HK-2 (cell line): ENCODE results near the gene ARL2.
A peak's percentile ranks its signal among the peaks of the same experiment; 100 is the strongest.
"Not testable (repeated sequence)": the region's sequence is repeated elsewhere in the genome, so short reads cannot be mapped to it uniquely, and the experiment has no call there.

ENCODE experiments used
- DNase-seq: peaks from one replicate; pipeline ENCODE4 v3.0.0-alpha.2; 2018; ENCODE audit not compliant: unreplicated experiment

Gene ARL2

DNA sequence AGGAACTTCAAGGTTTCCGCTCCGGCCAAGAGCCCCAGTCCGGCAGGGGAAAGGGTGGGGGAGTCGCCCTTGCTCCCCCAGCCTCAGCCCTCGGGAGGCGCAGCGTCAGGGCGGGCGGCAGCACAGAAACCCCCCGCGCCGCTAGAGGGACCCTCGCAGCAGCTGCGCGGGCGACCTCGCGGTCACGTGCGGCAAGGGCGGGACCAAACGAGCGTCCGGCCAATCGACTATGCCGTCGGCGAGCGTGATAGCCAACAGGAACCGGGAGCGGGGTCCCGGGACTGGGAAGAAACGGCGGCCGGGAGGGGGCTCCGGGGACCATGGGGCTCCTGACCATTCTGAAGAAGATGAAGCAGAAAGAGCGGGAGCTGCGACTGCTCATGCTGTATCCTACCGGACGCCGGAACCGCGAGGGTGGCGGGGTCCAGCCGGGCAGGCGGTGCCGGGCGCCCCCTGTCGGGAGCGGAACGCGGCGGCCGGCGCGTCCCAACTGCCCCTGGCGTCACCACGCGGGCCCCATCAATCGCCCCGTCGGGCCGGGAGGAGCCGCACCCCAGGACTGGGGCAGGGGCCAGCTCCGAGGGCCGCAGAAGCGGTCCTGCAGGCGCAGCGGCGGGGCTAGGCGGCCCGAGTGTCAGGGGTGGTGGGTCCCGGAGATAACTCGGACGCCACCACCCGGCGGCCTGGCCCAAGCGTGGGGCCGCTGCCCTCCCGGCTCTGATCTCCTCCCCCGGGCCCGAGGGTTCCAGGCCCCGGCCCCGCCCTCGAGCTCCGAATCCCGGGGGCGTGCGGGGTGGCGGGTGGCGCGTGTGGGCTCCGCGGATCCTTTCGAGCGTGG lies at the start of gene ARL2:
TSS of gene ARL2 (plus strand) at position 273 of the 838 bp plus-strand sequence. CDS start at position 321, 48 bp downstream.
- peak; percentile 84 for DNase-seq

DNA sequence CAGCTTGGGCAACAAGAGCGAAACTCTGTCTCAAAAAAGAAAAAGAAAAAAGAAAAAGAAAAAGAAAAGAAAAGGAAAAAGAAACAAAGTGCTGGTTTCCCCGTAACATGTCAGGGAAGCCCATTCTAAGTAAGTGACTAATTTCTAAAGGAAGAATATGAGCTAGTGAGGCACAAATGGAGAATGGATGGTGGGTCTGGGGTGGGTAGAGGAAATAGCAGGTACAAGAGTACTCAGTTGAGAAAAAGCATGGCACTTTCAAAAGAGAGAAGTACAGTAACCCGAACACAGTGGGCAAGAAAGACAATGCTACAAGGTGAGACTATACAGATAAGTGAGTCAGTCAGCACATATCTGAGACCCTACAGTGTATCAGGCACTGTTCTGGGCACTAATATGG lies 46.6 kb upstream of the ARL2 start:
- DNase-seq, result no peak

DNA sequence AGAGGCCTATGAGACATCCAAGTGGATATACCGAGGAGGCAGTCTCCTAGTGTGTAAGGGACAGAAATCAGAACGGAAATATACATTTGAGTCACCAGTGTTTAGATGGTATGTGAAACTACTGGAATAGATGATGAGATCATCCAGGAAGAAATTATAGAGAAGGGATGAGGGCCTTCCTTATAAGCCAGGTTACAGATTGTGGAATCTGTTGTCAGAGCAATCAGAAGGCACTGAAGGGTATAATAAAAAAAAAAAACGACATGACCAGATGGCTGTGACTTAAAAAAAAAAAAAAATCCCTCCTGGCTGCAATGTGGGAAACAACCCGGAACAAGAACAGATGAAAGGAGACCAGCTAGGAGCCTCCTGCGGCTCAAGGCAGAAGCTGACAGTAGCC lies 44.8 kb upstream of the ARL2 start:
- no peak for DNase-seq

DNA sequence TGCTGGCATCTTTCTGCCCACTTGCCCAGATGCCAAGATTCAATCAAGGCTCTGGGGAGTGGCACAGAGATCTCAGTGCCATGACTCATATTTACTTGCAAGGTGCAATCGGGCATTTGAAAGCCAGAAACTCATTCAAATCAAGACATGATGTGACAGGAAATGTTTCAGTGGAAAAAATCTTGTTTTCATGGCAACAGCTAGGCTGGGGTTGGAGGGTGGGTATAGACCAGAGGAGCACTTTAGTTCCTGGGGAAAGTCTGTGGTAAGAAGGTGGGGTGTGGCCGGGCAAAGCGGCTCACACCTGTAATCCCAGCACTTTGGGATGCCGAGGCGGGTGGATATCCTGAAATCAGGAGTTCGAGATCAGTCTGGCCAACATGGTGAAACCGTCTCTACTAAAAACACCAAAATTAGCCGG lies 43.2 kb upstream of the ARL2 start:
- no peak for DNase-seq

- peak; percentile 93 for DNase-seq
Observed at GRCh38 chr11:64971421-64972233, 42.3 kb upstream of the ARL2 start, which contains the start of gene MAJIN. Gene MAJIN (minus strand): TSS chr11:64972108. CDS start chr11:64959405, 12,703 bp downstream.

DNA sequence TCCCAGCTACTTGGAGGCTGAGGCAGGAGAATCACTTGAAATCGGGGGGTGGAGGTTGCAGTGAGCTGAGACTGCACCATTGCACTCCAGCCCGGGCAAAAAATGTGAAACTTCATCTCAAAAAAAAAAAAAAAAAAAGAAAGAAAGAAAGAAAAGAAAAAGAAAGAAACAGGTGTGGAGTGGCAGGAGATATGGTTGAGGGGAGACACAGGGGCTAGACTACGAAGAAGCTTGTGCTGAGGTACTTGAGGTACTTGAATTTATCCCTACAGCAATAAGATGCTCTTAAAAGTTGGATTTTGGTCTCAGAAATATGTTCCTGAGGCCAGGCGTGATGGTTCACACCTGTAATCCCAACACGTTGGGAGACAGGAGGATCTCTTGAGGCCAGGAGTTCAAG lies 39.8 kb upstream of the ARL2 start:
- no peak for DNase-seq

- DNase-seq, result no peak
Observed at GRCh38 chr11:64976651-64977050, 37.3 kb upstream of the ARL2 start.

GRCh38 chr11:64983339-64983738 lies 30.6 kb upstream of the ARL2 start:
- not testable (repeated sequence) for DNase-seq

DNA sequence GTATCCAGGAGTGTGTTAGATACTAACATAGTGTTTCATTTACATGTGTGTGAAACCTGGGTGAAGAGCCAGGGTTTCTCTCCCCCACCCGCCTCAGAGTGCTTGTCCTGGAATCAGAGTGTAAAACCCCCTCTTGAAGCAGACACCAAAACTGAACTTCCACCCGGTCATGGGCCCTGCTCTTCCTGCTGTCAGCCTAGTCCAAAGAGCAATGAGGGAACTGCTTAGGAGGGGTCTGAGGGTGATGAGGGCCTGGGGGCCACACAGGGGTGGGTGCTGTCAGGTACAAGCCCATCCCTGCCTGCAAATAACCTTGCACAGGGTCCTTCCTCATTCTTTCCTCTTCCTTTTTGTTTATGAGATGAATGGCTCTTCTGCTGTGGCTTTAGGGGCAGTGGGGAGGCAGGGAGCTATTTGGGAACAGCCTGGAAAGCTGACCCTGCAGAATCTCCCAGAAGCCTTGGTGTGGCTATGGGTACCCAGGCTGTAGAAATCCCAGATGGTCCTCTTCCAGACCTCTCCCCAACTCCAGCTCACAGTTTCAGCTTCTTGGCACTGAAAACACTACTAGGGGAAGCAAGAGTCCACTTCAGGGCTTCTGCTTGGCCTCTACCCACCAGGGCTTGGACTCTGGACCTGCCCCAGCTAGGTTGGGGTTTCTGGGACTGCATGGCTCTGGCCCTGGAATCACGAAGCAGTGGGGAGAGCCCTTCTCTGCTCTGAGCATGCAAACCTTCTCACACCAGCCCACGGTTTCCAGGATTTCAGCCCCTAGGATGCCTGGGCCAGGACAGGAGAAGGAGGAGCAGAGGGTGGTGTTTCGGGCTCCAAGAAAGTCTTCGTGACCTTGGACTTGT lies 25.7 kb upstream of the ARL2 start:
- no peak for DNase-seq

DNA sequence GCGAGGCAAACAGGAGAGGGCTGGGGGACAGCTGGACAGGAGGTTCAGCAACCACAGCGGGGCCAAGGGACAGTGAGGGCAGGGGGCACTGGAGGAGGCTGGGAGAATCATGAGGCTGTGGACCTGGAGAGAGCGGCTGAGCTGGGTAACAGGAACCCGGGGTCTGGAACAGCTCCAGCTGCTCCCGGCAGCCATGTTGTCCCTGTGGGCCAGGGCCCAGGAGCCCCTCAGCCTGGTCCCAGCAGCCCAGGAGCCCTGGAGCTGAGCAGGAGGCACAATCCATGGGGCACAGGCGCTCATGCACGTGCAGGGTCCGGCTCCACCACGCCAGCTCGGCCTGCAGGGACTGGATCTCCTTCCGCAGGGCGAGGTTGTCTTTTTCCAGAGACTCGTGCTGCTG lies 24.5 kb upstream of the ARL2 start:
- no peak for DNase-seq

DNA sequence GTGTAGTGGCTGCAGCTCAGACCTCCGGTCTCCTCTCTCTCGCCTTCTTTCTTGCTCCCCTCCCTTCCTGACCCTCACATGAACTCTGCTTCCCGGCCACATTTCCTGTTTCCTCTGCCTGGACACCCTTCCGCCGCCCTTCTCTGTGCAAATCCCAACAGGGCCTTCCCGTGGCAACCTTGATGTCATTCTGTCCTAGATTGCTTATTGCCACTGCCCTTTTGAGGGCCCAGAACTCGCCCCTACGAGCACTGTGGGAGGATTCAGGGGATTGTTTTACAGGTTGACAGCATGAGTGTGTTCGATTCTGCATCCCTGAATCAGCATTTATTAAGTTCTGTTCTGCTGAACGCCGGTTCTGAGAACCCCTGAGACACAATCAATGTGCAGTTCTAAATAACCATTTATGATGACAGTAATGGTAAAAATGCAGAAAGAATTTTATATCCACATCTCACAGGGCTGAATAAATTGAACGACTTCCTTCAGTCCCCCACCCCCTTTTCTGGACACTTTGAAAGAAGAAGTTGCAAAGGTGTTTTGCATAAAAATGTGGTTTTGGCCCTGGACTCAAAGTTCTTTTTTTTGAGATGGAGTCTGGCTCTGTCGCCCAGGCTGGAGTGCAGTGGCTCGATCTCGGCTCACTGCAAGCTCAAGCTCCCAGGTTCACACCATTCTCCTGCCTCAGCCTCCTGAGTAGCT lies 23.6 kb upstream of the ARL2 start:
- DNase-seq, result no peak

DNA sequence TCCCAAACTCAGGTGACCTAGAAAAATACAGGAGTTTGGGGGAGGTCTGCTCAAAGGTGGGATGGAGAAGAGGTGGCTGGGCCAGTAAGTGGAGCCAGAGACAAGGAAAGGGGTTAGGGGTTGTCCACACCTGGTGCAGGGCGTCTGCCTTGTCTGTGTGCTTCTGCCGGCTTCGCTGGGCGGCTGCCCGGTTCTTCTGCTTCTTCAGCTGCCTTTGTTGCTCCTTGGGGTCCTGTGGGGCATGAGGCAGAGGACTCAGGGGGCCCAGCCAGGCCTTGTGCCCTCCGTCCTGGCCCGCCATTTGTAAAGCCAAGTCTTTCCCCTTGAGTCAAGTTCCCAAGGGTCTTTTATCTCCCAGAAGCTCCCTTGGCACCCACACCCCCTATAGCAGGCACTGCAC lies 19.6 kb upstream of the ARL2 start:
- no peak for DNase-seq

GRCh38 chr11:64996327-64996709 lies 17.6 kb upstream of the ARL2 start:
- no peak for DNase-seq

GRCh38 chr11:64996710-64997380 lies 17.1 kb upstream of the ARL2 start, which contains the start of gene BATF2:
Gene BATF2 (minus strand): TSS chr11:64996971. CDS start chr11:64996914, 57 bp downstream.
- DNase-seq, result peak; percentile 54

DNA sequence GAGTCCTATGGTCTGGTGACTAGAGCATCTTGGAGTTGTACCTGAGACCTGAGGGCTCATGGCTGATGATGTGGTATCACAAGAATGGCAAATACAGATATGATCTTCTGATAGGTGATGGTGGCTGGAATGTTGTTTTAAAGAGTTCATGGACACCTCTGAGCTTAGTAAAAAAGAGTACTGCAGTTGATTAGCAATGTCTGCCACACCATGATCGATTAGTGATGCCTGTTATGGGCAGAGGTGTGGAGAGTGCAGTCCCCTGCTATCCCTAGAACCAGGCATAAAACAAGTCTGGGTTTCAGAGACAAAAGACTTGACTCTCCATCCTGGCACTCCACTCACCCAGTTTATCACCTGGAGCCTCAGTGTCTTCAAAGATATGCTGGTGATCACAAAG lies 15.8 kb upstream of the ARL2 start:
- no peak for DNase-seq

- DNase-seq, result no peak
Observed at GRCh38 chr11:64998690-64999431, 15.1 kb upstream of the ARL2 start.

- no peak for DNase-seq
Observed at GRCh38 chr11:64999478-64999877, 14.5 kb upstream of the ARL2 start.

DNA sequence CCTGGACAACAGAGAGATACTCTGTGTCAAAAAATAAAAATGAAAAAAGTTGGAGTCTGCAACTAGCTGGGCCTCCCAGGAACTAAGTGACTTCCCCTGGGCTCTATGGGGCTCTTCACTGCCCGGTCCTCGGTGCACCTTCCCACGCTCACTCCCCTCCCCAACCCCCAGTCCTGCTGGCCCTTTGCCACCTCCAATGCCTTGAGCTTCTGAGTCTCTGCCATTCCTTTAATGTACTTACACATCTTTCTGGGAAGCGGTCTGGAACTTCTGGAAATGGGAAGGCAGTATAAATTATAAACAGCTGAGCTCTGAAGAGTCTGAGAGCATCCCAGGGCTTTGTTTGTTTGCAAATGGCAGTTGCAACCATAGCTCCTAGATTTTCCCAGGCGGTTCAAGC lies 11.3 kb upstream of the ARL2 start:
- DNase-seq, result no peak

GRCh38 chr11:65003282-65003681 lies 10.7 kb upstream of the ARL2 start:
- DNase-seq, result no peak

DNA sequence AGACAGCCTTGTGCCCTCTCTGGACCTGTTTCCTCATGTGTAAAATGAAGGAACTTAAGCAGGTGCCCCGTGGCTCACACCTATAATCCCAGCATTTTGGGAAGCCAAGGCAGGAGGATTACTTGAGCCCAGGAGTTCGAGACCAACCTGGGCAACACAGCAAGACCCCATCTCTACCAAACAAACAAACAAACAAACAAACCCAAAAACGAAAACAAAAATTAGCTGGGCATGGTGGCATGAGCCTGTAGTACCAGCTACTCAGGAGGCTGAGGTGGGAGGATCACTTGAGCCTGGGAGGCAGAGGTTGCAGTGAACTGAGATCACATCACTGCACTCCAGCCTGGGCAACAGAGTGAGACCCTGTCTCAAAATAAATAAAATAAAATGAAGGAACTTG lies 10.0 kb upstream of the ARL2 start:
- DNase-seq, result not testable (repeated sequence)
